GM18519 (cell line): ENCODE data around the gene ELANE.

ENCODE experiments used
- ATAC-seq: cut with Tn5 transposase; IDR thresholded peaks from one replicate; pipeline ENCODE4 v1.9.1; 2021; ENCODE audit warnings: mild to moderate bottlenecking, moderate library complexity; ENCODE audit not compliant: unreplicated experiment, low FRiP score

Gene ELANE

DNA sequence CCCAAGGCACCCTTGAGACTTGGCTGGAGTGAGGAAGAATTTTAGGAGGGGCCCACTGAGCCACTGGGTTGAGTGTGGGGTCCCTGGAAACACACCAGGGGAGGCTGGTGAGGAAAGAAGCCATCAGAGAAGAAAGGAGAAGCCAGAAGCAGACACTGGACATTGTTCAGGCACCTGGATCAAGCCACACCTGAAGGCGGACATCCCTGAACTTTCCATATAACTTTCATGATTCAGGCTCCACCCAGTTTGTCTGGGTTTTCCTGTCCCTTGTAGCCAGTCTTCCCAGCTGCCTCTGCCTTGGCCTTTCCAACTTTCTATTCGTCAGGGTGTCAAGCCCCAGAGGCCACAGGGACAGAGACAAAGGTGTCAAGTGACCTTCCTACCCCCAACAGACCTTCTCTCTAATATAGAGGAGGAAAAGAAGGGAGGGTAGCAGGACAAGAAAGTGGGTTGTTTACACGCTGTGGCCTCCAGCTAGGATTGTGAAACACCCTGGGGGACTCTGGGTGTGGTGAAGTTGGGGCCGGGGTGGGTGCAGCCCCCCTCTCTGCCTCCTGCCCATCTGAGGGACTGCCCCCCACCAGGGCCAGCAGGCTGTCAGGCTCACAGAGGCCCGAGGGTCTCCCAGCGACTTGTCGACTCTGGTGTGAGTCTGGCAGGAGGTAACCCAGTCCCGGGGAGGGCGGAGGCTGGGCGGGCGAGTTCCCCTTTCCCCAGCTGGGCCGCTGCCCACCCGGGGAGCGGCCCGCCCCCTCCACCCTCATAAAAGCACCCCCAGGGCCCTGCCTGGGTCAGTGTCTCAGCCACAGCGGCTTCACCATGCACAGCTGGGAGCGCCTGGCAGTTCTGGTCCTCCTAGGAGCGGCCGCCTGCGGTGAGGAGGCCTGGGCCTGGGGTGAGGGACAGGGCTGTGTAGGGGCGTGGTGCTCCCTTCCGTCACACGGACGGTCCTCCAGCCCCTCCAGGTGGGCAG, 7.1 kb downstream of the ELANE start, which contains the start of gene CFD:
TSS of gene CFD (plus strand) at position 797 of the 976 bp plus-strand sequence. CDS start at position 823, 26 bp downstream.
- no peak for ATAC-seq

GRCh38 chr19:861141-861755, 9.1 kb downstream of the ELANE start:
- ATAC-seq: no peak

- ATAC-seq: no peak
Measured at GRCh38 chr19:861756-862580, 9.9 kb downstream of the ELANE start.

GRCh38 chr19:862581-863314, 10.6 kb downstream of the ELANE start:
- no peak for ATAC-seq

DNA sequence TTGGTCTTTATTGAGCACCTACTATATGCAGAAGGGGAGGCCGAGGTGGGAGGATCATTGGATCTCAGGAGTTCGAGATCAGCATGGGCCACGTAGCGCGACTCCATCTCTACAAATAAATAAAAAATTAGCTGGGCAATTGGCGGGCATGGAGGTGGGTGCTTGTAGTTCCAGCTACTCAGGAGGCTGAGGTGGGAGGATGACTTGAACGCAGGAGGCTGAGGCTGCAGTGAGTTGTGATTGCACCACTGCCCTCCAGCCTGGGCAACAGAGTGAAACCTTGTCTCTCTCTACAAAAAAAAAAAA, 11.2 kb downstream of the ELANE start:
- no peak for ATAC-seq

- ATAC-seq: no peak
Measured at GRCh38 chr19:866769-867300, 14.7 kb downstream of the ELANE start.

DNA sequence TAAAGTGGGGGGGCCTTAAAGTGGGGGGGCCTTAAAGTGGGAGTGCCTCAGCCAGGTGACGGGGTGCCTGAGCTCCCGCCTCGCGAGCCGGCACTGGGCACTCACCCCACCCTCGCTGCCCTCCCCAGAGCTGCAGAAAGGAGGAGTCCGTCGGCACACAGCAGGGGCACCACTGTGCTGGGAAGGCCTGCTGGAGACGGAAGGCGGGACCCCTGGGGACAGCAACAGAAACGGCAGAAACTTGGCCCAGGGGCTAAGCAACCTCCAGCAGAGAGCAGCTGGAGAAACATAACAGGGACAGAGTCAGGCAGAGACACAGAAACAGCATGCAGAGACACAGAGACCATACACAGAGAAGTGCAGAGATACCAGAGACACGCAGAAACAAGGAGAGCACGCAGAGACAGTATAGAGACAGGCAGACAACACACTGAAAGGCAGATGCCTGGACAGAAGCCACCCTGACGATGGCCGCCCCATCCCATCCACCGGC, 15.2 kb downstream of the ELANE start:
- ATAC-seq: no peak

DNA sequence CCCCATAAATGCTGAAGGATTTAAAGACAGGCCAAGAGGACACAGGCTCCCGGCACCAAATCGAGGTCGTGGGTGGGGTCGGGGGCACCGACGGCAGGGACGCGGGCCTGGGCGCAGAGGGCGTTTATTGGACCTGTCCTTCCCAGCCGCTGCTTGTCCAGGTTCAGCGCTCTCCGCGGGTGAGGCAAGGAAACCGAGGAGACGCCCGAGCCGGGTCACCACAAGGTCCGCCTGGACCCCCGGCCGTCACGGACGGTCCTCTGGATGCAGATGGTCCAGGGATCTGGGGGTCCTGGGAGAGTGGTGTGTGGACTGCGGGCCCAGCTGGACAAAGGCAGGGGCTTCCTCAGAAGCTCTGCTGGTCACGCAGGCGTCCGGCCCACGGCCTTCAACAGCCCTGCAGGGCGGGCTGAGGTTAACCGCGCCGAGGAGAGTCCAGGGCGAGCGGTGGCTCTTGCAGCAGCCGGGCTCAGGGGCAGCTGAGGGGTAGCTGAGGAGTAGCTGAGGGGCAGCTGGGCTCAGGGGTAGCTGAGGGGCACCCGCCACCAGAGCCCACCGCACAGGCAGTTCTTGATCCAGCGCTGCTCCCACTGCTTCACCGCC, 15.9 kb downstream of the ELANE start:
- no peak for ATAC-seq

- ATAC-seq: no peak
Measured at GRCh38 chr19:868458-869244, 16.5 kb downstream of the ELANE start.

GRCh38 chr19:869245-870177, 17.4 kb downstream of the ELANE start:
- ATAC-seq: no peak

- no peak for ATAC-seq
Measured at GRCh38 chr19:870314-870713, 18.2 kb downstream of the ELANE start.

DNA sequence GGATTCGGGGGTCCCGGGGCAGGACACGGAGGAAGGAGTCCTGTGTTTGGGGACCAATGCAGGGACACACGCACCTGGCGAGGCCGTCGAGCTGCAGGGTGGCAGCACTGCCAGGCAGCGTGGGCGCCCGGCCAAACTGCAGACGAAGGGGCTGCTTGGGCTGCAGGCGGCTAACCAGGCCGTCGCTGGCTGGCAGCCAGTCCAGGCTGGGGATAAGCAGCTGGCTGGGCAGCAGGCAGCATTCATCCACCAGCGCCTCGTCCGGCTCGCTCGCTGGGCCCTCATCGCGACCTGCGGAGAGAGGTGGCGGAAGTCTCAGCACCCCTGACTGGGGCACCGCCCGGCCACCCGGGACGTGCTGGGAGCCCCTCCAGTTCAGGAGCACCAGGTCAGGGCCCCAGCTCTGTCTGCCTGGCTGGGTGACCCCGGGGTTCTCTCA, 18.9 kb downstream of the ELANE start:
- no peak for ATAC-seq

GRCh38 chr19:871446-872265, 19.6 kb downstream of the ELANE start:
- no peak for ATAC-seq

GRCh38 chr19:872266-872951, 20.3 kb downstream of the ELANE start:
- ATAC-seq: no peak

GRCh38 chr19:873084-873483, 21.0 kb downstream of the ELANE start:
- no peak for ATAC-seq

DNA sequence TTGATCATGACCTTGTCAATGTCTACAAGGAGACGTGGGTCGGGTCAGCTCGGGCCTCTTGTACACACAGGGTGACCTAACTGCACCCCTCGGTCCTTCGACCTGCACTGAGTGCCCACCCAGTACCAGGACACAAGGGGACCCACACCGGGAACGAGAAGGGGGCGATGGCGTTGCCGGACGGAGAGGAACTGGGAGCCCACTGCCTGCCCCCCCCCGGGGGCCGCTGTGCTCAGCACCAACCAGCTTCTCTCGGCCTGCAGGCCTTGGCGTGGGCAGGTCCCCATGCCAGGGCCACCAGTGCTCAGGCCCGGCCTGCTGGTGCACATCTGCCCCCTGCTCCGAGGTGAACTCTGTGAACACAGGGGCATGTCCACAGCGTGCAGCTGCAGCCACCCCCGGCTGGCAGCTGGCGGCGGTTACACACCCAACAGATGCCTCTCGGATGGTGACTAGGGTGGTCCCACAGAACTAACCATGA, 21.5 kb downstream of the ELANE start:
- no peak for ATAC-seq
